GM21619 (cell line): Measurements from ENCODE around the gene TBC1D14.
"Not testable (repeated sequence)": the region's sequence is repeated elsewhere in the genome, so short reads cannot be mapped to it uniquely, and the experiment has no call there.

Experiments used
- ATAC-seq: cut with Tn5 transposase; IDR thresholded peaks from one replicate; pipeline ENCODE4 v1.9.1; 2021; ENCODE audit not compliant: unreplicated experiment

Gene TBC1D14

GRCh38 chr4:6889736-6890324, 19.8 kb upstream of the TBC1D14 start:
- ATAC-seq, result no peak

- ATAC-seq, result no peak
Observed at GRCh38 chr4:6890358-6890757, 19.3 kb upstream of the TBC1D14 start.

DNA sequence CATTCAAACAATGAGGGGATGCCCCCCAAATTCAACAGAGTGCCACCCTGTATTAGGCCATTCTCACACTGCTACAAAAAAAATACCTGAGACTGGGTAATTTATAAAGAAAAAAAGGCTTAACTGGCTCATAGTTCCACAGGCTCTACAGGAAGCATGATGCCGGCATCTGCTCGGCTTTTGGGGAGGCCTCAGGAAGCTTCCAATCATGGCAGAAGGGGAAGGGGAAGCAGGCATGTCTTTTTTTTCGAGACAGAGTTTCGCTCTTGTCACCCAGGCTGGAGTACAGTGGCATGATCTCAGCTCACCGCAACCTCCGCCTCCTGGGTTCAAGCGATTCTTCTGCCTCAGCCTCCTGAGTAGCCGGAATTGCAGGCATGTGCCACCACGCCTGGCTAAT, 18.7 kb upstream of the TBC1D14 start:
- not testable (repeated sequence) for ATAC-seq

- no peak for ATAC-seq
Observed at GRCh38 chr4:6891436-6892170, 18.0 kb upstream of the TBC1D14 start.

- no peak for ATAC-seq
Observed at GRCh38 chr4:6892190-6892908, 17.3 kb upstream of the TBC1D14 start.

- no peak for ATAC-seq
Observed at GRCh38 chr4:6892909-6893202, 16.8 kb upstream of the TBC1D14 start.

DNA sequence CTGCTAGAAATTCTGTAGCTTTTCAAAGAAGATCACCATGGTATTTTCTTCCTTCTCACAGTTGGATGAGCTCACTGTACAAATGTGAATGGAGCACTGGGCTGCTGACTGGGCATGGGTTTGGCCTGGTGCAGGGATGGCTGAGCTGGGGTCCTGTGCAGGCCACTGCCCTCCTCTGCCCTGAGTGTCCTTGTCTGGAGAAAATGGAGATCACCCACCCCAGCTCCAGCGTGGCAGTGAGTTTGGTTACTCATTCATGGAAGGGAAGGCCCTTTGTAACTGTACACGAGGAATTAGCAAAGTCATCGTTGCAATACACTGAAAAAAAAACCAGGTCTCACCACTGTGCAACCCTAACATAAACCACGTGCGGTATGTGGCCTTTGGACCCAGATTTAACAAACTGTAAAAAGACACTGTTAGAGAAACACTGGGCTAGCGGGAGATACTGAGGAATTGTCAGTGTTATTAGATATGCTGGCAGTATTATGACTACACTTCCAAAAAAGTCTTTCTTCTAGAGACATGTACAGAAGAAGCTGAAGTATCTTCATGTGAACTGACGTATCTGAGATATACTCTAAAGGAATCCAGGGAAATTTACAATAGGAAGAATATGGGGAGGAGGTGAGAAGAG, 16.1 kb upstream of the TBC1D14 start:
- no peak for ATAC-seq

DNA sequence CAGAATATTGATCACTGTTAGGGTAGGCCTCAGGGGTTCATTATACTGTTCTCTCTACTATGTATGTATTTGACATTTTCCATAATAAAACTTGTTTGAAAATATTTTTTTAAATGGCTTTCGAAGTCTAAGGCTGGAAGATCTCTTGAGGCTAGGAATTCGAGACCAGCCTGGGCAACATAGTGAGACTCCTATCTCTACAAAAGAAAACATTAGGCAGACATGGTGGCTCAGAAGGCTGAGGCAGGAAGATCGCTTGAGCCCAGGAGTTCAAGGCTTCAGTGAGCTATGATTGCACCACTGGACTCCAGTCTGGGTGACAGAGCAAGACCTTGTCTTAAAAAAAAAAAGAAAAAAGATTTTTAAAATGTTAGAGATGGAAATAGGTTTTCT, 15.5 kb upstream of the TBC1D14 start:
- no peak for ATAC-seq

- ATAC-seq, result no peak
Observed at GRCh38 chr4:6894528-6895498, 14.8 kb upstream of the TBC1D14 start.

- no peak for ATAC-seq
Observed at GRCh38 chr4:6896035-6896434, 13.6 kb upstream of the TBC1D14 start.

DNA sequence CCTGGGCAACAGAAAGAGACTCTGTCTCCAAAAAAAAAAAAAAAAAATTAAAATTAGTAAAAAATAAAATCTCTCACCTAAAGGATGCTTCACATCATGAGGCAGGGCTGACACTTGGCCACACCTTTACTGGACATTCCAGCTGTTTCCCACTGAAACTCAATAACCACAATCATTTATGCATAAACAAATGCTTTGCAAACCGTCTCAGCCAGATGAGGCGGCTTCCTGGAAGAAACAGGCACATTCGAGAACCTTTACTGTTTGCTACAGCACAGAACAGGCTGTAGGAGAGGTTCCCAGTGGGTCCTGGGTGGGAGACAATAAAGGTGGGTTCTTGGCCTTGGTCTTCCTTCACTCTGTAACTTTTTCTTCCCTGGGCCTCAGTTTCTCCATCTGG, 10.9 kb upstream of the TBC1D14 start:
- no peak for ATAC-seq

DNA sequence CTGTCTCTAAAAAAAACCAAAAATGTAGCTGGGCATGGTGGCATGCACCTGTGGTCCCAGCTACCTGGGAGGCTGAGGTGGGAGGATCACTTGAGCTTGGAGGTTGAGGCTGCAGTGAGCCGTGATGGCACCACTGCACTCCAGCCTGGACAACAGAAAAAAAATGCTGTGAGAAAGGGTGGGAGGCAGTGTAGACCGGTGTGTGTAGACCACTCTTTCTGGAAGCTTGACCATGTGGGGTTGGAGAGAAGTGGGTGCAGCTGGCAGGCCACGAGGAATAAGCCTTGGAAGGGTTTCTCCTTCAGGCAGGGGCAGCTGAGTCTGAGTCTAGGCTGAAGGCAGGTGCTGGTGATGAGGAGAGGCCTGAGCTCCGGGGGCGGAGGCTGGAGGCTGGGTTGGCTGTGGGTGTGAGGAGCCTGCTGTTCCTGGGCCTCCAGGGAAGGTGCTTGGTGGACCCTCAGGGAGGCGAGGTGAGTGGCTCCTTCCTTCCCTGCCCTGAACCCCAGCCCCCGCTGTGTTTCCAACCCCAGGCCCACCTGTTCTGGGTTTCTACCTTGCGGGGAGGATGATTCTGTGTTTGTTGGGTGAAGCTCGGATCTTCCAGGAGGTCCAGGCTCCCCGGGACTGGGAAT, 9.3 kb upstream of the TBC1D14 start:
- ATAC-seq, result no peak

DNA sequence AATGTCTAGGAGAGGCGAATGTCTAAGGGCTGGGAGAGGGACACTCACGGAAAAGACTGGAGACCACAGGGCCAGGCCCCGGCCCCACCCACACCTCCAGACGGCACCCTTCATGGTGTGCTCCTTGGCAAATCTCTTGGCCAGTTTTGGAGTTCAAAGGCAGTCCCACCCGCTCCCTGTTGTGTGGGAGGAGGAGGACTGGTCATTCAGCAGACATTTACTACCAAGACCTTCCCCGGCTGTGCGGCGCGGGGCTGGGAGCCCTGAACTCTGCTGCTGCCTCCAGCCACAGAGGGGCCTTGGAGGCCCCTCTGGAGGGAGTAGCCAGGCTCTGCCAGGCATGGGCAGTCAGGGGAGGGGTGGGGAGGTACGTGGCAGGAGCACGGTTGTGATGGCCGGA, 8.7 kb upstream of the TBC1D14 start:
- no peak for ATAC-seq

DNA sequence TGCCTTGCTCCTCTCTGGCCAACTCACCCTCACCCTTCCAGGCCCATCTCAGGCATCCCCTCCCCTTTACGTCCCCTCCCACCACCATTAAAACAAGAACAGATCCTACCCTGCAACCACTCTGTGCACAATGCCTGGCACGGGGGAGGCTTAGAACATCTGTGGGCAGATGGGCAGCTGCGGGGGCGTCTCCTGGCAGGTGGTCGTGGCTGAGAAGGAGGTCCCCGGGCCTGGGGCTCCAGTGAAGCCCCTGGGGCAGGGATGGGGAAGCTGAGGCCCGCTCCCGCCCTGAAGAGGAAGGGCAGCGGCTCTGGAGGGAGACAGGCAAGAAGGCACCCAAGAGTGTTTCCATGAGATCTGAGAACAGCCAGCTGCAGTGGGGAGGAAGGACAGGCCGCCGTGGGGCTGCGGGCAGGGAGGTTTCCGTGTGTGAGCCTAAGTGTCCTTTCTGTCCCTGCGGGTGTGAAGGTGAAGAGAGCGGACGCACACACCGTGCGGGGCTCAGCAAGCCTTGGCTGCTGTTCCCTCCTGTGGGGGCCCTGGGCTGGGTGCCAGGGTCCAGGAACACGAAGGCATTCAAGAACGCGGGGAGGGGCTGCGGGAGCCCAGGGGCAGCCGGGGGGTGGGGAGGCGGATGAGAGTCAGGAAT, 7.8 kb upstream of the TBC1D14 start:
- no peak for ATAC-seq

- ATAC-seq, result no peak
Observed at GRCh38 chr4:6902318-6903042, 7.1 kb upstream of the TBC1D14 start.

GRCh38 chr4:6905516-6906445, 3.8 kb upstream of the TBC1D14 start:
- no peak for ATAC-seq

DNA sequence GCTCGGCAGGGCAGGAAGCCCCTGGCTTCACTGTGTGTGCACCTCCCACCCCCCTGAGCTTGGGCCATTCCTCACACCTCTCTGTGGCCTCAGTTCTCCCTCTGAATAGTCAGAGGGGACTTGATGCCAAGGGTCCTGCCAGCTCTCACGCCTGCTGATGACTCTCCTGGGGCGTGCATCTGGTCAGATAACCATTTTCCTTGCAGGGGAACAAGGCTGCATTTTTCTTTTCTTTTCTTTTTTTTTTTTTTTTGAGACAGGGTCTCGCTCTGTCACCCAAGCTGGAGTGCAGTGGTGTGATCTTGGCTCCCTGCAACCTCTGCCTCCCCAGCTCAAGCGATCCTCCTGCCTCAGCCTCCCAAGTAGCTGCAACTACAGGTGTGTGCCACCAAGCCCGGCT, 3.1 kb upstream of the TBC1D14 start:
- not testable (repeated sequence) for ATAC-seq

DNA sequence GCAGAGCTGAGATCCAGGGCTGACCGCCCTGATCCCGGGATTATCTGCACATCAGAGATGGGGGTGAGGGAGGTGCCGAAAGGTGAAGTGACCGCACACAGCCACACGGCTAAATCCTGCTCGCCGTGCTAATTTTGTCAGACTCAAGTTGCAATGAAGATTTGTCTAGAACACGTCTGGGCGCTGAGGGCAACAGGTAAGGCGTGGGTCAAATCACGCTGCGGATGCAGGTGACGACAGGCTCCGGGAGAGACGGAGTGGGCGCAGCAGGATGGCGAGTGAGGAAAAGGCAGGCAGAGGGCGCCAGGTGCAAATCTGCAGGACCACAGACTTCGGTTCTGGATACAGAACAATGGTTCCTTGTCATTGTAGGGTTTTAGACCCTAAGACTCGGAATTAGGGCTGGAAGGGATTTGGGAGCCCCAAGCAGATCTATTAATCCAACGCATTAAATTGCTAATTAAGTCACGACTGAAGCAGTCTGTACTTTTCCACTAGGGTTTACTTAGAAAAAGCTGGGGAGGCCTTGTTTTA, 1.9 kb upstream of the TBC1D14 start:
- ATAC-seq, result no peak
